Endothelial cell of hepatic sinusoid (primary cell): Measurements from ENCODE around the gene EML6.

Experiments used
- in situ Hi-C: cut with HindIII; loops from 2 replicates; pipeline ENCODE4 v1.10.0; 2017; ENCODE audit warnings: low sequenced_read_pairs

The EML6 gene

DNA sequence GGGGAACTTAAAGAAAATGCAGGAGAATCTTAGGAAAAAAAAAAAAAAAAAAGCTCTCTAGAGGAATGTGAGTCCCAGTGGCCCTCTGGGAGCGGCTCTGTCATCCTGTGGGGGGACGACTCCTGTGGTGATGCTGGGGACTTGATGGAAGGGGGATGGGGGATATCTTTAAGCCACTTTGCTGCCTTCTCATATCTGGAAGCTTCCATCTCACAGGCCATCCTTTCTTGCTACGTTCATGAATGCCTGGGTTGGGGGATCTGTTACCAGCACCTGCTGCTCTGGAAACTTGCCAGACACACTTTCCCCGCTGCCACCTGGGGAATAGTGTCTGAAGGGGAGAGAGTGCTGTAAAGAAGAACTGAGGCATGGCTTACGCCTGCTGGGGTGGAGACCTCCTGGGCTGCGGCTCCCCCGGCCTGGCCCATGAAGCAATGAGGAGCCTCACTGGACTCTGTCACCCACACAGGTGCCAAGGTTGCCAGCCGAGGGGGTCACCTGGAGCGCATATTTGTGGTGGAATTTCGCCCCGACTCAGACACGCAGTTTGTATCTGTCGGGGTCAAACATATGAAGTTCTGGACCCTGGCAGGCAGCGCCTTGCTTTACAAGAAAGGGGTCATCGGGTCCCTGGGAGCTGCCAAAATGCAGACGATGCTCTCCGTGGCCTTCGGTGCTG is 234.0 kb downstream of the EML6 start:
- in situ Hi-C loops = no loop called here

DNA sequence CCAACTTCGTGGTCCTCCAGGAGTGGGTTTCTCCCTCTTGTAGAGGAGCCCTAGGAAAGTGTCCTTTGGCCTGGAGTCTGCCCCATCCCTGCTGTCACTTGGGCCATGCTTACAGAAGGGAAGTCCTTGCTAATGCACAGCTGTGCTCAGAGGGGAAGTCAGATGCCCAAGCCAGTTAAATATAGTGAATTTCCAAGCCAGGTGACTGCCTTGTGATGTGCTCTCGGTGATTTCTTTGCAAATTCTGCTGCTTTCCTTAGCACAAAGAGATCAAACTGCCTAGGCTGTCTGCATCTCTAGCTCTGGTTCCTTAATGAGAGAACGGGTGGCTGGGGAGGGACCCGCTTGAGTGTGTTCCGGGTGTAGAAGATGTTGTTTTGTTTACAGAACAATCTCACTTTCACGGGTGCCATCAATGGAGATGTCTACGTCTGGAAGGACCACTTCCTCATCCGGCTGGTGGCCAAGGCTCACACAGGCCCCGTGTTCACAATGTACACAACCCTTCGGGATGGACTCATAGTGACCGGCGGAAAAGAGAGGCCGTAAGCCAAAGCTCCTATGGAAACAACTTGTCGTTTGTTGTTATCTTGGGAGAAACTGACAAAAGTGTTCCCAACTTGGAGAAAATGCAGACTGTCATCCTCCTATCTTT is 235.4 kb downstream of the EML6 start:
- in situ Hi-C loops = no loop called here

DNA sequence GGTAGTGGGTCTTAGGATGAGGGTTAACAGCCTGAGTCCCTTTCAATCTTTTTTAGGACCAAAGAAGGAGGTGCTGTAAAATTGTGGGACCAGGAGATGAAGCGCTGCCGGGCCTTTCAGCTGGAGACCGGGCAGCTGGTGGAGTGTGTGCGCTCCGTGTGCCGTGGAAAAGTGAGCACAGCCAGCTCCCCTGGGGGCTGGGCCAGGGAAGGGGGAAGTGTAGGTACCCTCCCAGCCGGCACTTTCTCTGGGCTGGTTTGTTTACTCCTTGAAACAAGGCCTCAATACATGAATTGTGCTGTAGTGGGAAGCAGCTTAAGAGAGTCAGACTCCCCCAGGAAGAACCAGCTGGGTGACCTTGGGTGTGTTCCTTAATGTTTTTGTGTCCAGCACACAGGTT is 236.7 kb downstream of the EML6 start:
- in situ Hi-C loops = loop anchor here (5.0 kb wide), 2 partner anchors 48 to 78 kb away; no protein-coding TSS in a partner anchor

DNA sequence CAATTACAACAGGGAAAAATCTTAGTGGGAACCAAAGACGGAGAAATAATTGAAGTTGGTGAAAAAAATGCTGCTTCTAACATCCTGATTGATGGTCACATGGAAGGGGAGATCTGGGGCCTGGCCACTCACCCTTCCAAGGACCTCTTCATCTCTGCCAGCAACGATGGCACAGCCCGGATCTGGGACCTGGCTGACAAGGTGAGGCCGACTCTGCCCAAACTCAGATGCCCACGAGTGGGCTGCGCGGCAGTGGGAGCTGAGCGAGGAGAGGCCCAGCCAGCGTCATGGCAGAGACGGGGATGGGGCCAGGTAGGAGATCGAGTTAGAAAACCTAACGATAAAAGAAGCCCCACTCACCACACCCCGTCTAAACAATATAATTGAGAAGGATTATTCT is 239.0 kb downstream of the EML6 start:
- in situ Hi-C loops = loop anchor here (5.0 kb wide), 2 partner anchors 50 to 80 kb away; no protein-coding TSS in a partner anchor

DNA sequence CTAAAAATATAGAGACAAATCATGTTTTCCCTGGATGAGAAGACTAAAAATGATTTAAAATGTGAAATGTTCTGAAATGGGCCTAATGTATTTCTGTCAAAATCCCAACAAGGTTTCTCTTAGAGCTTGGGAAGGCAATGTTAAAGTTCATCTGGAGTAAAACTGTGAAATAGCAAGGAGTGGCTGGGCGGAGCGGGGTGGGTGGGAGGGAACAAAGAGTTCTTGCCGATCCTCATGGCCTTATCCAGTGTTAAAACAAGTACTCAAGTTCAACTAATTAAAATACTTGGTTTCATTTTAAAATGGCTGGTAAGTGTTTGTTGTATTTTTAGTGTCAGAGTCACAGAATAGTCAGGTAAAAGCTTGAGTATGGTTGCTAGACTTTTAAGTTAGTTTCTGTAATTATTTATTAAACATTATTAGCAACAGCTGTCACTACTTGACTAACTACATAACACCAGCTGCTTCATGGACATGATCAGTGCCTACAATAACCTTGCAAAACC is 239.5 kb downstream of the EML6 start:
- in situ Hi-C loops = loop anchor here (5.0 kb wide), 2 partner anchors 51 to 81 kb away; no protein-coding TSS in a partner anchor

DNA sequence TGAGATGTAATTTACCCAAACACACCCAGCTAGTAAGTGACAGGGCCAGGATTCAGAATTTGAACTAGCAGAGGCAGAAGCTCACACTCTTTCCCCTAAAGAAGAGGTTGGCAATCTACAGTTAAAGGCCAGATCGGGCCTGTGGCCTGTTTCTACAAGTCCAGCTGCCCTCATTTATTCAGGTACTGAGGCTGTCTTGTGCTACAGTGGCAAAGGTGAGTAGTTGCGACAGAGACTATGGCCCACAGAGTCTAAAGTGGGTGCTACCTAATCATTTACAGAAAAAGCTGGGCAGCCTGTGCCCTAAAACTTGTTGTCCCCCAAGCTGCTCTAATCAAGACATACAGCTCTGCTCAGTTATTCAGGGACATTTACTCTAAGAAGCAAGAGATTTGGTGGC is 240.0 kb downstream of the EML6 start:
- in situ Hi-C loops = loop anchor here (5.0 kb wide), 2 partner anchors 51 to 81 kb away; no protein-coding TSS in a partner anchor

DNA sequence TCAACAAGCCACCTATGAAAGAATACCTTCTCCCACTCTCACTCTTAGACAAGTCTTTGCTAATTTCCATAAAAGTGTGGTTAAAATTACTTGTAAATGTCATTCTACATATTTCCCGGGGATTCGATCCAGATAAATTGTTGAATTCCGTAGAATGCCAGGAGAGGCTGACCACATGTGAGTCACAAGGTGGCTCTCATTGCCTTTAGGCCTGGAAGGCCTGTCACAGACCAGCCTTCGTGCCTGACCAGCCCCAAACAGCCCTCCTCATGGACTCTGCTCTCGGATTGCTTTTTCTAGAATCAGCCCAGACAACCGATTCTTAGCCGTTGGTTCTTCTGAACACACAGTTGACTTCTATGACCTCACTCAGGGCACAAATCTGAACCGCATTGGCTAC is 240.8 kb downstream of the EML6 start:
- in situ Hi-C loops = loop anchor here (5.0 kb wide), 2 partner anchors 52 to 82 kb away; no protein-coding TSS in a partner anchor

DNA sequence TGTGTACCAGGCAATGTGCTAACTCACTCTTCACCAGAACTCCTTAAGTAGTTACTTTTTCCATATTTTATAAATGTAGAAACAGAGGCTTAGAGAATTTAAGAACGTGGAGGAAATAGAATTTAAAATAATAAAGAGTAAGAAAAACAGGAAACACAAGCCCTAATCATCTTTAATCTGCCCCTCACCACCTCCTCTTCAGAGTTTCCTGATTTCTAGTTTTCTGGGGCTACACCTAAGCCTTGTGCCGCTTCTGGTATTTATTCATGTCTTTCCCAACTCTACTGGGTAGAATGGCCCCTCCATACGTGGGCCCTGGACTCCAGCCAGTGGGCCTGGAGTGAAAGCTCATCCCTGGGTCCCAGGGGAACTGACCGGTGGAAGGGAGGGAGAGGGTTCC is 241.4 kb downstream of the EML6 start:
- in situ Hi-C loops = loop anchor here (5.0 kb wide), 2 partner anchors 53 to 83 kb away; no protein-coding TSS in a partner anchor

DNA sequence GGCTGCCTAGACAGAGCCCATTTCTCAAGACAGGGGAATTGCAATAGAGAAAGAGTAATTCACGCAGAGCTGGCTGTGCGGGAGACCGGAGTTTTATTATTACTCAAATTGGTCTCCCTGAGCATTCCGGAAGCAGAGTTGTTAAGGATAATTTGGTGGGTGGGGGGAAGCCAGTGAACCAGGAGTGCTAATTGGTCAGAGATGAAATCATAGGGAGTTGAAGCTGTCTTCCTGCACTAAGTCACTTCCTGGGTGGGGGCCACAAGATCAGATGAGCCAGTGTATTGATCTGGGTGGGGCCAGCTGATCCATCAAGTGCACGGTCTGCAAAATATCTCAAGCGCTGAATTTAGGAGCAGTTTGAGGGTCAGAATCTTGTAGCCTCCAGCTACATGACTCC is 242.0 kb downstream of the EML6 start:
- in situ Hi-C loops = no loop called here

DNA sequence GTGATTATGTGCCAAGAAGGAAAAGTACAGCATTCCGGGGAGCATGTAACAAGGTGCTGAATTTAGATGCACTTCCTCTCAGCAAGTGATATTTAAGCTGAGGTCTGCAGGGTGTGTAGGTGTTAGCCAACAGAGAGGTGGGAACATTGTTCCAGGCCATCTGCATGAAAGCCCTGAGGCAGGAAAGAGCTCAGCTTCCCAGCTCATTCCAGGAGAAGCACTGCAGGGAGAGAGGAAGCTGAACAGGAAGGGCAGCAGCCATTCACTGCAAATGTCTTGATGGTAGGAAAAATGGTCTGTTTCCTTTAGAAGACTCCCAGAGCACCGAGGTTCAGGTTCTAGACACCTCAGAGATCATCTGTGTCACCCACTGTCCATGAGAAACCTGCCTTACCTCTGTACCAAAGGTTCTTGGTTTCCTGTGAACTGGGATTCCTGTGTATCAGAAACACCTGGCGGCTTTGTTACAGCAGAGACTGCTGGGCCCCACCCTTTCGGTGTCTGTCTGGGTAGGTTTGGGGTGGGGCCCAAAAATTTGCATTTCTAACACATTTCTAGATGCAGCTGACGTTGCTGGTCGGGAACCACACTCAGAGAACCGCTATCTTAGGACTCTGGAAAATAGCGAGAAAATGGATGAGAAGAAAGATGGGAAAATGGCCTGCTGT is 242.8 kb downstream of the EML6 start:
- in situ Hi-C loops = no loop called here

DNA sequence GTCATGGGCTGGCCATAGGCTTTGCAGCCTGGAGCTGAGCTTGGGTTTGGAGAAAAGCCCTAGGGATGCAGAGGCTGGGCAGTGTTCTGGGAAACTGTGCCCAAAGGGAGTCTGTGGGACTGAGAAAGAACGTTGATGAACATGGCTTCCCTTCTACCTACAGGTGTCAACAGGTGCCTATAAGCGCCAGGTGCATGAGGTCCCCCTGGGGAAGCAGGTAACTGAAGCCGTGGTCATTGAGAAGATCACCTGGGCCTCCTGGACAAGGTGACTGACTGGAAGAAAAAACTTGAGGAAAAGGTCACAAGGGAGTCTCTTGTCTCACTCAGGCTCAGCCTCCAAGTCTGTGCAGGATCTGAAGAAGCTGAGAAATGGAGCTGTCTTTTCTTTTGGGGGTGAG is 243.4 kb downstream of the EML6 start:
- in situ Hi-C loops = no loop called here

DNA sequence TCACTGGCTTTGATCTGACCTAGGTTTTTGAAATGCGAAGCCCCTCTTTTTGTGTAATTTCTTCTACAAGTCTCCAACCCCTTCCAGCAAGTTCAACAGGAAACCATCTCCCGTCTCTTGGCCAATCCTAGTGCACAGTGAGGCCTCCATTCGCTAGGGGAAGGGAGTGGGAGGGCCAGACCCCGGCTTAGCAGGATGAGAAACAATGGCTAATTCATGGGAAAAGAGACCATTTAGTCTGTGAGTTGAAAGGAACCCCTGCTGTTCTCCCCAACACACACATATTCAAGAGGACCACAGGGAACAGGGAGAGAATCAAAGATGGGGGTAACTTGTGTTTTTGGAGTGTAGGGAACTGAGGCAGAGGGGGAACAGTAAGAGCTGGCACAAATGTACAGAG is 243.8 kb downstream of the EML6 start:
- in situ Hi-C loops = no loop called here

DNA sequence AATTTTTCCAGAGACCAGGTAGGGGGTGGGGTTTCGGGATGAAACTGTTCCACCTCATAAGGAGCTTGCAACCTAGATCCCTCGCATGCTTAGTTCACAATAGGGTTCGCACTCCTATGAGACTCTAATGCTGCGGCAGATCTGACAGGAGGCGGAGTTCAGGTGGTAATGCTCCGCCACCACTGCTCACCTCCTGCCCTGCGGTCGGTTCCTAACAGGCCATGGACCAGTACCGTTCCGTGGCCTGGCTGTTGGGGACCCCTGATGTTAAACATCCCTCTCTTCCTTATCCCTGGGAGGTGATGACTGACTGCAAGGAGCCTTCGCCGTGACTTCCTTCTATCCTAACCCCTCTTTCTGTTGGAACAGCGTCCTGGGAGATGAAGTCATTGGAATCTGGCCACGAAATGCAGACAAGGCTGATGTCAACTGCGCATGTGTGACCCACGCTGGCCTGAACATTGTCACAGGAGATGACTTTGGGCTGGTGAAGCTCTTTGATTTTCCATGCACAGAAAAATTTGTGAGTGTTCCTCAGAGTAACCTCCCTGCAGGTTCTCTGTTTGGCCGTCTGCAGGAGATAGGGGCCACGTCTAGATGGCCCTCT is 244.4 kb downstream of the EML6 start:
- in situ Hi-C loops = no loop called here

DNA sequence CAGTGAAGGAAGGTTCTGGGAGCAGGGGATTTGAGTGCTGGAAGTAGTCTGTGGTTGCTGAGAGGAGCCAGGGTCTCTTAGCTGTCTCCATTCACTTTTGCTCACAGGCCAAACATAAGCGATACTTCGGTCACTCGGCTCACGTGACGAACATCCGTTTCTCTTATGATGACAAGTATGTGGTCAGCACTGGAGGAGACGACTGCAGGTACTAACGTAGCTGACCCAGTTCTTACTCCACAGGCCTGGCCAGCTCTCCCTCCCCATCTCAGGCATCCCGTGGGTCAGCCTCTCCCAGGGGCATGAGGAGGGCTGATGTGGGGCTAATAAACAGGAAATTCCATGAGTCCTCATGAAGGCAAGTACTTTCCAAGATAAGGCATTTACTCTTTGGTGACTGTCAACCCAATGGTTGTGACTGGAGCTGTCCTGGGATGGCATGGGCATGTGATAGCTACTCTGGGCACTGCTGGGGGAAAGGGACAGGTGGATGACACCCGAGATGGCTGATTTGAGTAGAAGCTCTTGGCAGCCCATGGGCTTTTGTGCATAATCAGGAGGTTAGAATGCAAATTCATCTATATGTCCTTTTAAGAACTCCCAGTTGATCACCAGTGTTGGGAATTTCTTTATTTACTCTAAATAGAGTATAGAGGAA is 245.2 kb downstream of the EML6 start:
- in situ Hi-C loops = no loop called here

DNA sequence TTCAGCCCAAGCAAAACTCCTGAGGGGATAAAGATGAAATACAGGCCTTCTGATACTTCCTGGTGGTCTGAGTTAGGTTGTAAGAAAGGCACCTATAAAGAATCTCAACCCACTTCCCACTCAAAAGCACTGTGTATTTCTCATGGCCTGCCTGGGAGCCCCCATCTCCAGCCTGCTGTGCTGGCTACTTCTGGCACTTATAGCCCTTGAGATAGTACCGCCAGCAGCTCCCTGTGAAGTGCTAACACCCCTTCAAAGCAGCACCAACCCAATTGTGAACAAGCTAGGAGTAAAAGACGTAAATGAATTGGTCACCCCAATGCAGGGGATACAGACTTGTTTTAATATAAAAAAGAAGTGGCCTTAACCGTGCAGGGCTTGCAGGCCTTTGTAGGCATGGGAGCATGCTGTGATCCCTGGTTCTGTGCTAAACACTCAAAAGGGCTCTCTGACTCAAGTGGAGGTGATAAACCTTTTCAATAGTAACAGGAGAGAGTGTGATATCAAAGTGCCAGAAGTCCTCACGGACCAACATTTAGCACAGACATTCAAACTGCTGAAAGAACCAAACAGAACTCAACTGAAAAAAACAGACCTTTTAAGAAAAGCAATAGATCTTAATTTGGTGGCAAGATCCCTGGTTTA is 246.0 kb downstream of the EML6 start:
- in situ Hi-C loops = no loop called here

DNA sequence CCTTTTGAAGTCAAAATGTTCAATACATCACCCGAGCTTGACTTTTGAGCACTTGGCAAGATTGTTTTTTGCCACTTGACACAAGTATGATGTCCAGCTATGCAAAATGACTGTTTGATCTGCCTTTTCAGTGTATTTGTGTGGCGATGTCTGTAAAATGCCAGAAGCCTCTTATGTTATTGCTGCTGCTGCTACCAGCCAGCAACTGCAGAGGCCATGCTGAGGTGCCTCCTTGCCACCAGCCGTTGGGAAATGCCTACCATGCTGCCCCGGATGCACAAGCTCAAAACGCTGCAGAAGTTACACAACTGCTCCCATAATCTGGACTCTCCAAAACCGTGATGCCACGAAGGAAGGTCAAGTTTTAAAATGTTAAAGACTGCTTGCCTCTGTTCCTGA is 246.5 kb downstream of the EML6 start:
- in situ Hi-C loops = no loop called here

DNA sequence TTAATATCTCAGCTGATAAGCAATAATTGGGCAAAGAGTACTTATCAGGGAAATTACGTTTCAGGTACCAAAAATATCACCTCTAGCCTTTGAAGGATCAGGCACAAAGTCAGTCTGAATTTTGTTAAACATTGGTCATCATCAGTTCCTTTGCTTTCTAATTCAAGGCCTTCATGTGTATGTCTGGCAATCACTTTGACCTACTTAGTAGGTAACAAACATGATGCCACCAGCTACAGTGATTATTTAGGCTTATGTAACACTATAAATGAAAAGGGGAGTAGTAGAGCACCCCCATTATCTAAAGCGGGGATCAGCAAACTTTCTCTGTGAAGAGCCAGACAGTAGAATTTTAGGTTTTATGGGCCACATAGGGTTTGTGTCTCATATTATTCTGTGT is 251.7 kb downstream of the EML6 start:
- in situ Hi-C loops = loop anchor here (5.0 kb wide), 1 partner anchor 52 kb away; no protein-coding TSS in a partner anchor

DNA sequence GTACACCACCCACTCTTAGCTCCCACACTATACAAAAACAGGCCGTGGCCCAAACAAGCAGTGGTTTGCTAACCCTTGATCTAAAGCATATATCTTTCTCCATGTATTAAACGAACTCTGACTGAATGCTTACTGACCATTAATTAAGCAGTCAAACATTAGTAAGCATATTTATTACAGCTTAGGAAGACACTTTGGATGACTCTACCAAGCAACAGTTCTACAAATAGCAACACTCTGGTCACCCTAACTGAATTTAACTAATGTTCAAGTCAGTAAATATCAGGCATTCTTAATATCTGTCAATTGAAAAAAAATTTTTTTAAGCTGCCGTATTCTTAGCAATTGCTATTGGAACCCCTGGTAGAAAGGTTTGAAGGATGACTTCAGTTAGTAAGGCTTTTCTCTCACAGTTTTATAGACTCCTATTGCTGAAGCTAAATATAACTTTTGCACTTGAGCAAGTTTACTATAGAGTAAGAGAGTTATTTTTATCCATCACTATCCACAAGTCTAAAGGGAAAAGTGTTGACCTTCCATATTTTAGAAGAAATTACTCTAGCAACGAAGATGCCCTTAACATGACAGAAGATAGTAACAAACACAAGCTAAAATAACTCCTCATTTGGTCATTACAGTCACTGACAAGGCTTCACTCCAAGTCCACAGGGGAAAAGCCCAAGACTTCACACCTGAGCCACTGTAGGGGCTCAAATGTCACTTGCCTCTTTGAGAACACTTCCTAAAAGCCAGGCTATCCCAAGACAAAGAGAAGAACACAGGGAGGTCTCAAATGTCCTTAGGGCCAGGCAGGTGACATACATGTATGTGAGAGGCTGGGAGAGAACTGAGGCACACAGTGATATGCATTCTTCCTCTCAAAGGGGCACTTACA is 252.4 kb downstream of the EML6 start:
- in situ Hi-C loops = loop anchor here (5.0 kb wide), 1 partner anchor 51 kb away; no protein-coding TSS in a partner anchor

DNA sequence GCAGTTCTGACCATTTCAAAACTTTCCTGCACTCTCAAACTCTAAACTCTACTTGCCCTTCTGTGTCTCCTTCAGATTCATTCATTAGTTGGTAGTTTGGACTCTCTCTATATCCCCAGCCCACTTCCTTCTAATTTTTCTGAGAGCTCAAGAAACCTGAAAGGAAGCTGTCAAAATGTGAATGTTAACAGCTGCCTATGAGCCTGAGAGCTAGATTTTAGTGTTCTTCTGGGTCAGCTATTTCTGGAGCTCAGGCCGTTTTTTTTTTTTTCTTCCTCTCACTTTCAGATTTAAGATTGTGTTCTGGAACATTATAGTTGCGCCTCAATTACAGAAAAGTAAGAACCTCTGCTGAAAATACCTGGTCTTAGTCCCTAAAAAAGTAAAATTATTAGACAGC is 253.7 kb downstream of the EML6 start:
- in situ Hi-C loops = loop anchor here (5.0 kb wide), 1 partner anchor 50 kb away; no protein-coding TSS in a partner anchor
